Transverse colon (tissue), 4 donors: ENCODE measurements around the gene RERE. TPM values are rescaled to one million over a fixed set of nuclear protein-coding genes. Genes with fewer than 3 reads are reported as not detected.

Source experiments
- DNase-seq: peaks from one replicate; pipeline ENCODE4 v3.0.0-alpha.2; 2019
- H3K27ac ChIP-seq, 4 donors: fragments of 200-600 bp; sonication (generic); 2 replicates each; pipeline ENCODE4 v1.5.1; 2016 to 2018; ENCODE audit warnings: inconsistent platforms in 4 of 4
- H3K27me3 ChIP-seq: fragments of 200-600 bp; sonication (generic); 2 replicates; pipeline ENCODE4 v1.5.1; 2017; ENCODE audit warnings: inconsistent platforms
- H3K36me3 ChIP-seq, 4 donors: fragments of 200-600 bp; sonication (generic); 2 replicates each; pipeline ENCODE4 v1.5.1; 2017 to 2019; ENCODE audit warnings: inconsistent platforms in 4 of 4
- H3K4me1 ChIP-seq, 4 donors: fragments of 200-600 bp; sonication (generic); 2 replicates each; pipeline ENCODE4 v1.5.1; 2017 to 2020; ENCODE audit warnings: inconsistent platforms in 4 of 4
- H3K4me3 ChIP-seq, 4 donors: fragments of 200-600 bp; sonication (generic); 1 replicate in 1 of 4; 2 replicates in 3 of 4; pipeline versions ENCODE4 v1.5.1 to v1.6.1; 2017 to 2019; ENCODE audit warnings: inconsistent platforms in 4 of 4
- H3K9me3 ChIP-seq, 2 donors: fragments of 200-600 bp; sonication (generic); 2 replicates each; pipeline ENCODE4 v1.5.1; 2017 to 2019; ENCODE audit warnings: inconsistent platforms in 2 of 2
- CTCF ChIP-seq, 5 experiments: fragments of 200-600 bp in 3 of 5; fragments of 450-650 bp in 2 of 5; sonication (generic) in 3 of 5; IDR thresholded peaks; 1 replicate in 2 of 5; 2 replicates in 3 of 5; pipeline ENCODE4 v1.5.1; 2016 to 2017; ENCODE audit warnings: antibody characterized with exemption in 5 of 5, inconsistent platforms in 3 of 5, mild to moderate bottlenecking in 2 of 5, moderate library complexity in 1 of 5
- EP300 ChIP-seq: sonication (generic); formaldehyde crosslinking; IDR thresholded peaks from one replicate; pipeline ENCODE4 v1.6.1; 2017; ENCODE audit warnings: antibody characterized with exemption, low read depth
- POLR2A ChIP-seq: fragments of 450-650 bp; IDR thresholded peaks from one replicate; pipeline ENCODE4 v1.6.1; 2016; ENCODE audit warnings: antibody characterized with exemption, mild to moderate bottlenecking, moderate library complexity
- POLR2AphosphoS5 ChIP-seq, 3 donors: sonication (generic); formaldehyde crosslinking; IDR thresholded peaks; one replicate each; pipeline ENCODE4 v1.6.1; 2016; ENCODE audit warnings: antibody characterized with exemption in 3 of 3
- WGBS, 2 donors: methylation state at CpG; one replicate each; pipeline ENCODE4 v1.1.5; 2018; ENCODE audit warnings: low coverage in 1 of 2; 5-methylcytosine and 5-hydroxymethylcytosine counted together
- in situ Hi-C, 4 donors: fragments of 200-750 bp; cut with MboI; loops; one replicate each; pipeline versions ENCODE4 v1.15.0 to v1.15.1; 2017; ENCODE audit warnings: low sequenced_read_pairs in 3 of 4, low pct_ligation_motif_present in 1 of 4, low pct_unique_long_range_greater_than_20kb in 1 of 4
- intact Hi-C: fragments of 100-400 bp; cut with DNase I; formaldehyde crosslinking; loops from one replicate; pipeline ENCODE4 v1.15.1; 2023; ENCODE audit warnings: low total_unique reads
- total RNA-seq, 4 donors: library from RNA; depleted of rRNA; stranded (reverse); fragments of >200 nt; gene quantifications; one replicate each; pipeline ENCODE4 v1.1.0, GENCODE V29; 2016

Gene RERE
- total RNA-seq, 4 donors from 2014 or later, result 80.3 to 657 (median 105) TPM

- Histone ChIP-seq H3K4me3 (no peak overlapping the region), H3K27me3 (no peaks in the 10 kb centered on the region), H3K27ac (no peak overlapping the region), H3K4me1 (peaks cover 9 to 67% (median 38%) of the 10 kb centered on the region in 4 donors), H3K9me3 (no peaks in the 10 kb centered on the region), H3K36me3 (no peaks in the 10 kb centered on the region)
- no peak for TF ChIP-seq EP300
- no peak for TF ChIP-seq POLR2A
- TF ChIP-seq CTCF (IDR thresholded peaks at IDR 0.05), result no peak
- TF ChIP-seq POLR2AphosphoS5 (IDR thresholded peaks at IDR 0.05), result no peak
- in situ Hi-C loops (no loop called here), intact Hi-C loops (loop anchor here (10.0 kb wide), 1 partner anchor 112 kb away; no protein-coding TSS in a partner anchor)
- WGBS, 2 donors, result 88 to 96% methylated on average over 2 of the region's 2 CpGs
- DNase-seq, result no peak
Measured at GRCh38 chr1:8676813-8677212, 140.6 kb downstream of the RERE start.

- Histone ChIP-seq H3K27me3 (no peaks in the 10 kb centered on the region), H3K9me3 (no peaks in the 10 kb centered on the region), H3K4me3 (no peak overlapping the region), H3K36me3 (no peaks in the 10 kb centered on the region), H3K4me1 (peaks cover 10 to 67% (median 35%) of the 10 kb centered on the region in 4 donors), H3K27ac (no peak overlapping the region)
- in situ Hi-C loops, result no loop called here
- DNase-seq, result no peak
- TF ChIP-seq POLR2A (no peak), CTCF (IDR thresholded peaks at IDR 0.05) (no peak), POLR2AphosphoS5 (IDR thresholded peaks at IDR 0.05) (no peak), EP300 (no peak)
- intact Hi-C loops, result loop anchor here (10.0 kb wide), 1 partner anchor 111 kb away; no protein-coding TSS in a partner anchor
Measured at GRCh38 chr1:8676072-8676471, 141.4 kb downstream of the RERE start.

GRCh38 chr1:8674912-8675311 is 142.5 kb downstream of the RERE start:
- intact Hi-C loops (loop anchor here (10.0 kb wide), 1 partner anchor 110 kb away; no protein-coding TSS in a partner anchor), in situ Hi-C loops (loop anchor here in 3 of 4 donors (5.0 to 25.0 kb wide), 2 partner anchors 108 to 113 kb away; no protein-coding TSS in a partner anchor)
- Histone ChIP-seq H3K9me3 (no peaks in the 10 kb centered on the region), H3K4me3 (no peak overlapping the region), H3K27ac (peak overlapping the region in 1 of 4 donors; percentile 42), H3K27me3 (no peaks in the 10 kb centered on the region), H3K4me1 (peaks cover 18 to 67% (median 32%) of the 10 kb centered on the region in 4 donors), H3K36me3 (no peaks in the 10 kb centered on the region)
- WGBS, 2 donors, result 66 to 72% methylated on average over 2 of the region's 2 CpGs
- DNase-seq, result no peak
- TF ChIP-seq CTCF (IDR thresholded peaks at IDR 0.05) (no peak), POLR2A (no peak), POLR2AphosphoS5 (IDR thresholded peaks at IDR 0.05) (no peak), EP300 (no peak)

- intact Hi-C loops (loop anchor here (10.0 kb wide), 1 partner anchor 110 kb away; no protein-coding TSS in a partner anchor), in situ Hi-C loops (loop anchor here in 3 of 4 donors (5.0 to 25.0 kb wide), 2 partner anchors 107 to 112 kb away; no protein-coding TSS in a partner anchor)
- H3K27me3 ChIP-seq, result no peaks in the 10 kb centered on the region
- DNase-seq, result no peak
- no peaks in the 10 kb centered on the region for H3K9me3 ChIP-seq
- no peaks in the 10 kb centered on the region for H3K36me3 ChIP-seq
- H3K27ac ChIP-seq, result peak overlapping the region in 1 of 4 donors; percentile 42
- no peak for TF ChIP-seq CTCF (IDR thresholded peaks at IDR 0.05)
- no peak for TF ChIP-seq EP300
- TF ChIP-seq POLR2A, result no peak
- no peak for TF ChIP-seq POLR2AphosphoS5 (IDR thresholded peaks at IDR 0.05)
- peaks cover 14 to 67% (median 29%) of the 10 kb centered on the region in 4 donors for H3K4me1 ChIP-seq
- 72 to 79% methylated on average over 3 to 4 of the region's 4 CpGs for WGBS, 2 donors
- no peak overlapping the region for H3K4me3 ChIP-seq
Measured at GRCh38 chr1:8674481-8674880, 143.0 kb downstream of the RERE start.
